ENCODE data around the gene SLC34A3. TPM values are rescaled to one million over a fixed set of nuclear protein-coding genes. Genes with fewer than 3 reads are reported as not detected.

The SLC34A3 gene
- polyA plus RNA-seq, 1 experiment, result not detected

DNA sequence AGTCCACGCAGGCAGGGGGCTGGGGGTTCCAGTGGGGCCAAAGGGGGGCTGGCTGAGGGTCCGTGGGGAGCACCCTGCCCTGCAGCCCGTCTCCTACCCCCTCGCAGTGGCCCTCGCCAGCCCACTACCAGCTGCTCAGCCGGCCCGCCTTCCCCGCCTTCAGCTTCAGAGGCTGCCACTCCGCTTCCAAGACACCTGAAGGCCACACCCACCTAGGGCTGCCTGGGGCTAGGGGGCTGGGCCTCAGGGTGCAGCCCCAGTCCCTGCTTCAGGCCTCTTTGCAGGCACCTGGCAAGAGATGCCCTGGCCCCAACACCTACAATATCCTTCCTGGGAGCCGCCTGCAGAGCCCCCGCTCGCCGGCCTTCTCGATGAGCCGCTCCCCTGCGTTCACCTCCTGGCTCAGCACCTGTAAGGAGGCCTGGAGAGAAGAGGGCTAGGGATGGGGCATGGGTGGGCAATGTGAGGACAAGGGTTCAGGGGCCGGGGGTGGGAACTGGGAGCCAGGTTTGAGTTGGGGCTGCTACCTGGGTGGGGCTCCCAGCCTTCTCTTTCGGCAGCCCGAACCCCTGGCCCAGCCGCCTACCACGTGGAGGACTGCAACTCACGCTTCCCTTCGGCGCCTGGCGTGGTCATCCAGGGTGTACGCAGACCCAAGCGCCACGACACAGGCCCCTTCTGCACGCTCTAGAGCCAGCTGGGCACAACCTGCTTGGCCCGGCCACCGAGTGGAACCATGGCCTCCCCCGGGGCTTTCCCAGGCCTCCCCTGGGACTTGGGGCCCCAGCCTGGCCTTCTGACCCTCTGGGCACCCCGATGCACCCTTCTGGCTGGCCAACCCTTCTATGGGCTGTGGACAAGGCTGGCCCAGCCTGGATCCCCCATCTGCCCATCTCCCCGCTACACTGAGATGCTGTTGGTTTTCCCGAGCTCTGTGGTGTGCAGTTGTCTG is 22.1 kb downstream of the SLC34A3 start:
- no peaks in the 10 kb centered on the region; the same call in 1 of the 2 replicates for H3K9me3 ChIP-seq (ENCODE audit: control insufficient read depth, insufficient read depth, low read length)
- no peak overlapping the region for H3K4me3 ChIP-seq (ENCODE audit: low read depth, low read length)
- ChIA-PET CTCF (interaction anchor here (0.6 to 1.4 kb wide), 2 partner anchors 16 to 76 kb away, joined by 3 to 4 read pairs; no protein-coding TSS in a partner anchor), POLR2A (interaction anchor here (1.4 to 8.8 kb wide), 2 partner anchors 7 to 11 kb away, joined by 5 to 146 read pairs; partner anchors contain the start of gene TUBB4B)
- no peaks in the 10 kb centered on the region for H3K27me3 ChIP-seq (ENCODE audit: control insufficient read depth, insufficient read depth, low read length)
- H3K27ac ChIP-seq (ENCODE audit: low read depth, low read length), result no peak overlapping the region
- DNase-seq (ENCODE audit: low read depth, low spot score), result no peak
- TF ChIP-seq, protein P1, sequence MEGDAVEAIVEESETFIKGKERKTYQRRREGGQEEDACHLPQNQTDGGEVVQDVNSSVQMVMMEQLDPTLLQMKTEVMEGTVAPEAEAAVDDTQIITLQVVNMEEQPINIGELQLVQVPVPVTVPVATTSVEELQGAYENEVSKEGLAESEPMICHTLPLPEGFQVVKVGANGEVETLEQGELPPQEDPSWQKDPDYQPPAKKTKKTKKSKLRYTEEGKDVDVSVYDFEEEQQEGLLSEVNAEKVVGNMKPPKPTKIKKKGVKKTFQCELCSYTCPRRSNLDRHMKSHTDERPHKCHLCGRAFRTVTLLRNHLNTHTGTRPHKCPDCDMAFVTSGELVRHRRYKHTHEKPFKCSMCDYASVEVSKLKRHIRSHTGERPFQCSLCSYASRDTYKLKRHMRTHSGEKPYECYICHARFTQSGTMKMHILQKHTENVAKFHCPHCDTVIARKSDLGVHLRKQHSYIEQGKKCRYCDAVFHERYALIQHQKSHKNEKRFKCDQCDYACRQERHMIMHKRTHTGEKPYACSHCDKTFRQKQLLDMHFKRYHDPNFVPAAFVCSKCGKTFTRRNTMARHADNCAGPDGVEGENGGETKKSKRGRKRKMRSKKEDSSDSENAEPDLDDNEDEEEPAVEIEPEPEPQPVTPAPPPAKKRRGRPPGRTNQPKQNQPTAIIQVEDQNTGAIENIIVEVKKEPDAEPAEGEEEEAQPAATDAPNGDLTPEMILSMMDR (IDR thresholded peaks at IDR 0.05; ENCODE audit: low read depth, low read length), result no peak

DNA sequence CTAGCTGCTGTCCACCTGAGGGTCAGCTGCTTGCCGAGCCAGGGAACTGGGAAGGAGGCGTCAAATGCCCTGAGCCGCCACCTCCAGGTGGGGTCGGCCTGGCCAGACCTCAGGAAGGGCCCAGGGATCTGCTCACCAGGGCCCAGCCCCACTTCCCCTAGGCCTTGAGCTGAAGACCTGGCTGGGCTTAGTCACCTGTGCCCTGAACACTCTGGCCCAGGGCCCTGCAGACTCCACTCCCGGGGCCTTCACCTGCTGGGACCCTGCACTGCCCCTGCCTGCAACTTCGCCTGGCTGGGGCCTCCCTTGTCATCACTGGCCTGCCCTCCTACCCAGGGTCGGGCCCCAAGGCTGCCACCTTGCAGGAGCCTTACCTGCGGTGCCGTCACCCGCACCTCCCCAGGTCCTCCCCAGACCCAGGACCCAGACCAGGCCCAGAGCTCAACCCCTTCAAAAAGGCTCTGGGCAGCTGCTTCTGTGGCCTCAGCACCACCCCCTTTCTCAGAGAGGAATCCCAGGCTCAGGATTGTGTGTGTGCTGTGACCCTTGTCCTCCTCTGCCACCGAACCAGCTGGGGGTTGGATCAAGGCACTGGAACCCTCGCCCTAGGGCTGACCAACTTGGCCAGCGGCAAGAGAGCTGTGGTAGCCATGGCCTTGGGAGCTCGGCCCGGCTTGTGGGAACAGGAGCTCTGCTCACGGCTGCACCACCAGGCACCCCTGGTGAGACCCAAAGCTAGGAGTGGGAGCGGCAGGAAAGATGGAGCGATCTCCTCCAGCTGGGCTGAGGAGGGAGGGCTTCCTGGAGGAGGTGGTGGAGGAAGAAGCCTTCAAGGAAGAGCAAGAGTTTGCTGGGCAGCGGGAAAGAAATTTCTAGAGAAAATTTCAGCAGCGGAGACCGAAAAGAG is 23.3 kb downstream of the SLC34A3 start:
- no peaks in the 10 kb centered on the region; the same call in 1 of the 2 replicates for H3K9me3 ChIP-seq (ENCODE audit: control insufficient read depth, insufficient read depth, low read length)
- POLR2A ChIA-PET, result interaction anchor here (0.6 to 8.8 kb wide), 6 partner anchors 8 to 427 kb away, joined by 3 to 146 read pairs (median 4); partner anchors contain the start of genes TOR4A and TUBB4B
- H3K27ac ChIP-seq (ENCODE audit: low read depth, low read length), result no peak overlapping the region
- peak overlapping the region; percentile 79 for H3K4me3 ChIP-seq (ENCODE audit: low read depth, low read length)
- CTCF ChIA-PET, result interaction anchor here (0.5 to 1.5 kb wide), 3 partner anchors 17 to 352 kb away, joined by 3 to 10 read pairs (median 4); partner anchors contain the start of gene EXD3
- H3K27me3 ChIP-seq (ENCODE audit: control insufficient read depth, insufficient read depth, low read length), result no peaks in the 10 kb centered on the region
- TF ChIP-seq, protein P1 (IDR thresholded peaks at IDR 0.05; ENCODE audit: low read depth, low read length), result no peak
- DNase-seq (ENCODE audit: low read depth, low spot score), result no peak

DNA sequence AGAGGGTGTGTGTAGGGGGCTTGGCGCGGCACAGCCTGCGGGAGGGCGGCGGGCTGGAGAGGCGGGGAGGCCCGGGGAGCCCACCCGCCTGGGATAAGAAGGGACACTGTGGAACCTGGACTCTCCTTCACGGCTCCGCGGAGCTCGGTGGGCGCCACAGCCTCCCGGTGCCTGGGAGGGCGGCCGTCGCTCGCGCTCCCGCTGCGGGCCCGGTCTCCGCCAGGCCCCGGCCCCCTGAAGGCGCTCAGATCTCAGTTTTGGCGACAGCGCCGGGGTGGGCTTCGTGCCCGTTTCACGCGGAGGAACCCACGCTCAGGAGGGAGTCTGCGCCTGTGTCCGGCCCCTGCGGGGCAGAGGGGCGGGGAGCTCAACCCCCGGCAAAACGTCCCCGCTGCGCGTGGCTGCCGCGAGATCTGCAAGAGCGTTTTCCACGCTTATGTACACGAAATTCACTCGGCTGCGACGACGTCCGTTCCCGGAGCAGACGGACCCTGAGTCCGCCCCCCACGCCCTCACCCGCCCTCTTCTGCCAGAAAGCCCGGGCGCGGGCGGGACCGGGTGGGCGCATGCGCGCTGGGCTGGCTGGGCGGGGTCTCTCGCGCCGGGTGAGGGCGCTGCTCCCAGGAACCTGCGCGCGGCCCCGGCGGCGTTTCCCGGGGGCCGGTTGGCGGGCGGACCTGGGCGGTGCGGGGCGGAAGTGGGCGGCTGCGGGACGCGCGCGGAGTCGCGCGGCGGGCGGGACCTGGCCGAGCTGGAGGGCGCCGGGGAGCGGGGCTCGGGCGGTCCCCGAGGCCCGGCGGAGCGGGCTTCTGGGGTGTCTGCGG is 24.1 kb downstream of the SLC34A3 start, which contains the start of gene NELFB:
Gene NELFB (plus strand): TSS at position 704 of the 824 bp plus-strand sequence.
- CTCF ChIA-PET, result interaction anchor here (0.5 to 1.5 kb wide), 3 partner anchors 18 to 353 kb away, joined by 3 to 10 read pairs (median 4); partner anchors contain the start of gene EXD3
- TF ChIP-seq, protein P1 (IDR thresholded peaks at IDR 0.05; ENCODE audit: low read depth, low read length), result no peak
- H3K9me3 ChIP-seq (ENCODE audit: control insufficient read depth, insufficient read depth, low read length), result no peaks in the 10 kb centered on the region; the same call in 1 of the 2 replicates
- no peaks in the 10 kb centered on the region for H3K27me3 ChIP-seq (ENCODE audit: control insufficient read depth, insufficient read depth, low read length)
- POLR2A ChIA-PET, result interaction anchor here (0.9 to 8.8 kb wide), 6 partner anchors 9 to 125 kb away, joined by 3 to 146 read pairs (median 4); partner anchors contain the start of genes TOR4A and TUBB4B
- peak within 1 kb of the TSS; percentile 31 for H3K27ac ChIP-seq (ENCODE audit: low read depth, low read length)
- DNase-seq (ENCODE audit: low read depth, low spot score), result peak; percentile 51
- peak within 1 kb of the TSS; percentile 96 for H3K4me3 ChIP-seq (ENCODE audit: low read depth, low read length)

DNA sequence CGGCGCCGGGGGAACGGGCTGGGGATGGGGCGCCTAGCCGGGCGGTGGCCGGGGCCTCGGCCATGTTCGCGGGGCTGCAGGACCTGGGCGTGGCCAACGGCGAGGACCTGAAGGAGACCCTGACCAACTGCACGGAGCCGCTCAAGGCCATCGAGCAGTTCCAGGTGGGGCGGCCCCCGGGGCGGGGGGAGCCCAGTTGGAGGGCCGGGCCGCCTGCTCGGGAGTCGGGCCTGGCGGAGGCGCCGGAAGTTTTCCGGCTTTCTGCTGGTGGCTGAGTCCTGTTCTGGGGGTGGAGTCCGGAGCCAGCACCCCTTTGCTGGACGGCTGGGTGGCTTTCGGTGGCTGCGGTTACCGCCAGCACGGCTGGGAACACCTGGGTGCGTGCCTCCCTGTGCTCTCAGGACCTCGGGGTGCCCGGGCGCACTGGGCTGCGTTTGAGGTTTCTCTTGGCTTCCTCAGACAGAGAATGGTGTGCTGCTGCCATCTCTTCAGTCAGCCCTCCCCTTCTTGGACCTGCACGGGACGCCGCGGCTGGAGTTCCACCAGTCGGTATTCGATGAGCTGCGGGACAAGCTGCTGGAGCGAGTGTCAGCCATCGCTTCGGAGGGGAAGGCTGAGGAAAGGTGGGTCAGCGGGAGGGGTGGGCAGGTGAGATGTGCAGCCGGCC is 24.9 kb downstream of the SLC34A3 start:
- Histone ChIP-seq H3K9me3 (ENCODE audit: control insufficient read depth, insufficient read depth, low read length) (no peaks in the 10 kb centered on the region; the same call in 1 of the 2 replicates), H3K4me3 (ENCODE audit: low read depth, low read length) (peak overlapping the region; percentile 96), H3K27ac (ENCODE audit: low read depth, low read length) (no peak overlapping the region), H3K27me3 (ENCODE audit: control insufficient read depth, insufficient read depth, low read length) (no peaks in the 10 kb centered on the region)
- no peak for DNase-seq (ENCODE audit: low read depth, low spot score)
- POLR2A ChIA-PET, result interaction anchor here (0.9 to 8.8 kb wide), 4 partner anchors 11 to 67 kb away, joined by 3 to 146 read pairs (median 4); partner anchors contain the start of genes TOR4A and TUBB4B
- CTCF ChIA-PET, result interaction anchor here (1.3 to 1.7 kb wide), 2 partner anchors 19 to 167 kb away, joined by 3 to 7 read pairs; partner anchors contain the start of gene EXD3
- TF ChIP-seq, protein P1 (IDR thresholded peaks at IDR 0.05; ENCODE audit: low read depth, low read length), result no peak

Measured in AG04450 (cell line).